ENCODE results near the gene PLCH1.

DNA sequence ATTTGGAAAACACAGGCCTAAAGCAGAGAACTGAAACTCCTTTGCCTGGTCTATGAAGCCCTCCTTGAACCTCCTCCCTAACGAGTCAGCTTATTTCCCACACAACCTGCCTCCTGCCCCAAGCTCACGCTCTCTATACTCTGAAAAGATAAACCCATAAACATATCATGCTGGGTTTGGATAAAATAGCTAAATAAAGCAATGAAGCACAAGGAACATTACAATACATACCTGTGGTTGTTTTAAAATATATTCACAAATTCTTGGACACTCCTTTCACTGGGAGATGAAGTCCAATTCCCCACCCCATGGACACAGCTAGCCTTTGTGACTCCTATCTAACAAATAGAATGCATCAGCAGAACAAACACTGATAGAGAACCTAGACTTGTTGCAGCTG lies 98.2 kb downstream of the PLCH1 start:
- TF ChIP-seq, protein P1, sequence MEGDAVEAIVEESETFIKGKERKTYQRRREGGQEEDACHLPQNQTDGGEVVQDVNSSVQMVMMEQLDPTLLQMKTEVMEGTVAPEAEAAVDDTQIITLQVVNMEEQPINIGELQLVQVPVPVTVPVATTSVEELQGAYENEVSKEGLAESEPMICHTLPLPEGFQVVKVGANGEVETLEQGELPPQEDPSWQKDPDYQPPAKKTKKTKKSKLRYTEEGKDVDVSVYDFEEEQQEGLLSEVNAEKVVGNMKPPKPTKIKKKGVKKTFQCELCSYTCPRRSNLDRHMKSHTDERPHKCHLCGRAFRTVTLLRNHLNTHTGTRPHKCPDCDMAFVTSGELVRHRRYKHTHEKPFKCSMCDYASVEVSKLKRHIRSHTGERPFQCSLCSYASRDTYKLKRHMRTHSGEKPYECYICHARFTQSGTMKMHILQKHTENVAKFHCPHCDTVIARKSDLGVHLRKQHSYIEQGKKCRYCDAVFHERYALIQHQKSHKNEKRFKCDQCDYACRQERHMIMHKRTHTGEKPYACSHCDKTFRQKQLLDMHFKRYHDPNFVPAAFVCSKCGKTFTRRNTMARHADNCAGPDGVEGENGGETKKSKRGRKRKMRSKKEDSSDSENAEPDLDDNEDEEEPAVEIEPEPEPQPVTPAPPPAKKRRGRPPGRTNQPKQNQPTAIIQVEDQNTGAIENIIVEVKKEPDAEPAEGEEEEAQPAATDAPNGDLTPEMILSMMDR (IDR thresholded peaks at IDR 0.05), result no peak
- TF ChIP-seq POLR2A (IDR thresholded peaks at IDR 0.05), result no peak

Data from adrenal gland (tissue), 5 donors.